Kidney (tissue), 14 donors: ENCODE data around the gene TTLL13. TPM values are rescaled to one million over a fixed set of nuclear protein-coding genes. Genes with fewer than 3 reads are reported as not detected.

Experiments used
- DNase-seq, 5 donors: peaks; one replicate each; pipeline ENCODE4 v3.0.0-alpha.2; 2013 to 2020
- FAIRE-seq: peaks from 2 replicates; lab custom pipeline; 2012; peaks lifted over from hg19 to GRCh38; lab: Jason Lieb, UNC
- H3K27ac ChIP-seq, 2 donors: one replicate each; pipeline ENCODE4 v1.7.0; 2013; ENCODE audit warnings: low read depth in 2 of 2, low read length in 2 of 2, inconsistent platforms in 1 of 2
- H3K27me3 ChIP-seq: one replicate; pipeline ENCODE4 v1.7.1; 2013; ENCODE audit warnings: low read length, inconsistent platforms; ENCODE audit not compliant: control insufficient read depth, insufficient read depth
- H3K36me3 ChIP-seq, 3 donors: one replicate each; pipeline versions ENCODE4 v1.7.0 to v1.7.1; 2013; ENCODE audit warnings: low read length in 3 of 3, control low read depth in 1 of 3, inconsistent platforms in 1 of 3; ENCODE audit not compliant: insufficient read depth in 3 of 3, control insufficient read depth in 2 of 3
- H3K4me1 ChIP-seq, 3 donors: one replicate each; pipeline versions ENCODE4 v1.7.0 to v1.7.1; 2013; ENCODE audit warnings: low read length in 3 of 3, inconsistent platforms in 1 of 3, low read depth in 1 of 3; ENCODE audit not compliant: control insufficient read depth in 2 of 3, insufficient read depth in 2 of 3
- H3K4me3 ChIP-seq, 3 donors: one replicate each; pipeline versions ENCODE4 v1.7.0 to v1.8.1; 2013; ENCODE audit warnings: low read length in 3 of 3, control low read depth in 1 of 3, inconsistent platforms in 1 of 3
- H3K9ac ChIP-seq, 3 donors: one replicate each; pipeline versions ENCODE4 v1.7.0 to v1.7.1; 2013; ENCODE audit warnings: low read length in 3 of 3, control low read depth in 1 of 3, inconsistent platforms in 1 of 3
- H3K9me3 ChIP-seq, 3 donors: one replicate each; pipeline versions ENCODE4 v1.7.0 to v1.7.1; 2013; ENCODE audit warnings: low read length in 3 of 3, control low read depth in 1 of 3, inconsistent platforms in 1 of 3; ENCODE audit not compliant: control insufficient read depth in 2 of 3, insufficient read depth in 1 of 3
- intact Hi-C: fragments of 100-400 bp; cut with DNase I; formaldehyde crosslinking; loops from one replicate; pipeline ENCODE4 v1.11.1; 2022
- polyA plus RNA-seq: library from polyadenylated mRNA; stranded (reverse); fragments of 350-450 nt; fragmentation: Illumina TruSeq; extraction: RNeasy Lipid Tissue Mini Kit (QIAGEN cat#74804); gene quantifications from one replicate; pipeline ENCODE4 v1.2.3, GENCODE V29; 2014; ENCODE audit warnings: low read depth, low replicate concordance; ENCODE audit not compliant: insufficient read depth
- total RNA-seq: library from RNA; stranded (reverse); fragmentation: NEBNext Ultra II Directional; extraction: Animal tissue kit (Norgen Biotek cat#: 25700); gene quantifications from one replicate; pipeline ENCODE4 v1.2.1, GENCODE V29; 2021
- TF ChIP-seq, protein P1 (sequence below): IDR thresholded peaks from 3 replicates; pipeline ENCODE4 v1.5.1; 2012; ENCODE audit warnings: mild to moderate bottlenecking, moderate library complexity, borderline replicate concordance; ENCODE audit not compliant: insufficient read depth; ENCODE audit errors: extremely low read depth
- donor health status: control.
- donor health status: control.
- donor health status: control.
- donor health status: control.
- donor health status: control.
- donor health status: DM: yes; HTN: yes; CAD: no.
- donor health status: Normal renal cell carcinoma (clear cell type).

TTLL13 gene
- total and polyA plus RNA-seq, 2 donors from 2014 or later: 0.54 to 0.88 TPM

- no peak overlapping the region for H3K9ac ChIP-seq
- H3K9me3 ChIP-seq: no peaks in the 10 kb centered on the region
- no peaks in the 10 kb centered on the region for H3K27me3 ChIP-seq
- FAIRE-seq (no peak), DNase-seq (peak in 1 of 5 donors; percentile 38)
- TF ChIP-seq, protein P1, sequence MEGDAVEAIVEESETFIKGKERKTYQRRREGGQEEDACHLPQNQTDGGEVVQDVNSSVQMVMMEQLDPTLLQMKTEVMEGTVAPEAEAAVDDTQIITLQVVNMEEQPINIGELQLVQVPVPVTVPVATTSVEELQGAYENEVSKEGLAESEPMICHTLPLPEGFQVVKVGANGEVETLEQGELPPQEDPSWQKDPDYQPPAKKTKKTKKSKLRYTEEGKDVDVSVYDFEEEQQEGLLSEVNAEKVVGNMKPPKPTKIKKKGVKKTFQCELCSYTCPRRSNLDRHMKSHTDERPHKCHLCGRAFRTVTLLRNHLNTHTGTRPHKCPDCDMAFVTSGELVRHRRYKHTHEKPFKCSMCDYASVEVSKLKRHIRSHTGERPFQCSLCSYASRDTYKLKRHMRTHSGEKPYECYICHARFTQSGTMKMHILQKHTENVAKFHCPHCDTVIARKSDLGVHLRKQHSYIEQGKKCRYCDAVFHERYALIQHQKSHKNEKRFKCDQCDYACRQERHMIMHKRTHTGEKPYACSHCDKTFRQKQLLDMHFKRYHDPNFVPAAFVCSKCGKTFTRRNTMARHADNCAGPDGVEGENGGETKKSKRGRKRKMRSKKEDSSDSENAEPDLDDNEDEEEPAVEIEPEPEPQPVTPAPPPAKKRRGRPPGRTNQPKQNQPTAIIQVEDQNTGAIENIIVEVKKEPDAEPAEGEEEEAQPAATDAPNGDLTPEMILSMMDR: no peak
- no peak overlapping the region for H3K27ac ChIP-seq
- H3K36me3 ChIP-seq: peaks cover 0 to 4% (median 2%) of the 10 kb centered on the region in 3 donors
- intact Hi-C loops: no loop called here
- peak overlapping the region in 1 of 3 donors; percentile 75 for H3K4me3 ChIP-seq
- peaks cover 0 to 15% (median 11%) of the 10 kb centered on the region in 3 donors for H3K4me1 ChIP-seq
Observed at GRCh38 chr15:90203473-90203872, 45.9 kb upstream of the TTLL13 start.

GRCh38 chr15:90203922-90204321, 45.4 kb upstream of the TTLL13 start:
- Histone ChIP-seq H3K9ac (no peak overlapping the region), H3K4me1 (peaks cover 0 to 15% (median 11%) of the 10 kb centered on the region in 3 donors), H3K27me3 (no peaks in the 10 kb centered on the region), H3K27ac (no peak overlapping the region), H3K9me3 (no peaks in the 10 kb centered on the region), H3K36me3 (peaks cover 0 to 4% (median 2%) of the 10 kb centered on the region in 3 donors), H3K4me3 (no peak overlapping the region)
- no peak for FAIRE-seq
- TF ChIP-seq, protein P1: no peak
- intact Hi-C loops: no loop called here
- DNase-seq: peak in 2 of 5 donors; percentile 59 to 91

GRCh38 chr15:90205050-90205848, 44.1 kb upstream of the TTLL13 start:
- H3K9me3 ChIP-seq: no peaks in the 10 kb centered on the region
- intact Hi-C loops: no loop called here
- H3K9ac ChIP-seq: no peak overlapping the region
- no peaks in the 10 kb centered on the region for H3K27me3 ChIP-seq
- TF ChIP-seq, protein P1: no peak
- H3K4me3 ChIP-seq: no peak overlapping the region
- FAIRE-seq: no peak
- H3K27ac ChIP-seq: no peak overlapping the region
- H3K4me1 ChIP-seq: peaks cover 0 to 15% (median 13%) of the 10 kb centered on the region in 3 donors
- H3K36me3 ChIP-seq: peaks cover 0 to 4% (median 3%) of the 10 kb centered on the region in 3 donors
- peak in 1 of 5 donors; percentile 56 for DNase-seq
